Stimulated activated CD4-positive, alpha-beta T cell treated with anti-CD3 and anti-CD28 coated beads, TNF-alpha, amount 100 ng/mL, for 4 hours (primary cell): ENCODE results near the gene ZNF664.

Experiments
- DNase-seq, 3 experiments: peaks; one replicate each; pipeline ENCODE4 v3.0.0-alpha.2; 2020; ENCODE audit warnings: low read depth in 3 of 3

ZNF664 gene

GRCh38 chr12:123990511-123990910 lies 17.5 kb downstream of the ZNF664 start:
- no peak for DNase-seq

GRCh38 chr12:123991372-123991951 lies 18.4 kb downstream of the ZNF664 start:
- DNase-seq, result no peak

GRCh38 chr12:123992118-123992825 lies 19.3 kb downstream of the ZNF664 start:
- DNase-seq, result no peak

DNA sequence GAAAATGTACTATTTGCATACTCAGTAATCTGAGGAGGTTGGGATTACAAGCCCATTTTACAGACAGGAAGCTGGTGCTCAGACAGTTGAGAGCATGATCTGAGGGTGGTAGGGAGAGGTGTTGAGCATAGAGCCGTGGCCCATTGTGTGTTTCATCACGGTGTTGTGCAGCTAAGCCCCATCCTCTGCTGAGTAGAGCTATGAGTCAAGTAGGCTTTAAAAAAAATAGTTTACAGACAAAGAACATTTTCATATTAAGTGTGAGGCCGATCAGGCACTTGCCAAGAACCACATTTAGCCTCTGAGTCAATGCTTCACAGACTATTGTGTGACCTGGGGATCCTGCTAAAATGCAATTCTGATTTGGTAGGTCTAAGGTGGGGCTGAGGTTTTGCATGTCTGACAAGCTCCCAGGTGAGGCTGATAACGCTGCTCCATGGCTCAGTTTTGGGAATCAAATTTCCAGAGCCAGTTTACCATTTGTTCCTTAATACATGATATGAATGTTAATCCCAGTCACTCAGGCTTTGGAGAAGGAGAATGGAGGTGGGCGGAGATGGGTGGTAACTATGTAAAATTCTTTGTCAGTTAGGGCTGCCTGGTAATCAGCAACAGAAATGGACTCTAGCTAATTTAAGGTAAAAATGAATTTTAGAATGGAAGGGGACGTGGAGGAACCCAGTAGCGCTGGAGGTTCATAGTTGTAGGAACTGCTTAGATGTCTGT lies 22.2 kb downstream of the ZNF664 start:
- no peak for DNase-seq

DNA sequence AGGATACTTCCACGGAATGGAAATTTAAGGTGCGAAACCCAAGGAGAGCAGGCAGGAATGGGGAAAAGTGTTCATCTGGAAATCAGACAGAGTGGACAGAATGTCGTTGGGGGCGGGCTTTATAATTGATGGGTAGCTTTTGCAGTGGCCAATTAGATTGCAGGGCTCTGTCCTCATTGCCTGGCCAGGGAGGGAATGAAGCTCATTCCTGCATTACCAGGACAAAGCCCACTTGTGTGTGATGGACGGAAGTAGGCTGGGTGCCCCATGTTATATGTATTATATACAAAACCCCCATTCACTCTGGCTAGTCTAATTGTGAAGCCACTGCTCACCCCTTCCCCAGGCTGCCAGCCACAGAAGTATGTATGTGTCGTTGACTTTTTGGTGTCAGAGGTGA lies 23.6 kb downstream of the ZNF664 start:
- no peak for DNase-seq

GRCh38 chr12:123997033-123997822 lies 24.2 kb downstream of the ZNF664 start:
- no peak for DNase-seq

- no peak for DNase-seq
These were observed 24.9 kb downstream of the ZNF664 start for GRCh38 chr12:123997908-123998307.

DNA sequence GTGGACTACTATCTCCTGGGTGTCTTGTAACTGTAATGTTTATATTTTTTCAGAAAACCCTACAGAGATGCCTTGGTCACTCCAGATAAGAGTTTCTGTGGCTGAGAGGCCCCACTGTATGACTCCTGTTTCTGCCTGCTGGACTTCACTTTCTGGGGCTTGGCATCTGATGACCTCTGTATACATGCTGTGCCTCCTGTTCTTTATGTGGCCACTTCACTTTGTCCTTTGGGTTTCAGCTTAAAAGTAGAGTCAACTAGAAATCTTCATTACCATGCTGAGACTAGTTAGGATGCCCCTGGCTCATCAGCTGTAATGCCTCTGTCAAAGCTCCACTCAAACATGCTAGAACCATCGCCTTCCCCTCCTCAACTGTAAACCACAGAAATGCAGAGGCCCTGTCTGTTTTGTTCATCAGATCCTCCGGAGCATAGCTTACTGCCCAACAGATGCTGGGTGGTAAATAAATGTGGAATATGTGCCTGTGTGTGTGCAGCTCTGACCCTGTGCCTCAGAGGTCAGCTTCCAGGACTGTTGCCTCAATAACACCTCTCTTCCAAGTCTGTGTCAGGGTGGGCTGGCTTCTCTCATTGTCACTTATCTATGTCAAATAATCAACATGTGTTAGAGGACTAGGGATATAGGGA lies 25.5 kb downstream of the ZNF664 start:
- no peak for DNase-seq

GRCh38 chr12:123998991-123999359 lies 26.0 kb downstream of the ZNF664 start:
- DNase-seq, result no peak

DNA sequence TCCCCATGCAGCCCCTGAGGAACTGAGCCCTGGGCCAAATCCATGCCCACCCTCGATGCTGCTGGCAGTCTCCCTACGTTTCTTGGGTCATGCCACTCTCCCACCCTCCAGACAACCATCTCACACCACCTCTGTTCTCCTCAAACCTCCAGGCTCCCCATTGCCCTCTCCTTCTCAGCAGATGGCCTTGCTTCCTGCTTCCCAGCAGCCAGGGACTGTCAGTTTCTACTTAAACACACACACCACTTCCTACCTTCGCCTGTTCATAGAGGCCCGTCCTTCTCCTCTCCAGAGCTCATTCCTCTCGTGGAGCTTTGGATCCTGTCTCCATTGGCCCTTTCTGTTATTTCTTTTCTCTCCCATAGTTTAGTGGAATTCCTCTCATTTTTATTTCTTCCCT lies 27.1 kb downstream of the ZNF664 start:
- no peak for DNase-seq

DNA sequence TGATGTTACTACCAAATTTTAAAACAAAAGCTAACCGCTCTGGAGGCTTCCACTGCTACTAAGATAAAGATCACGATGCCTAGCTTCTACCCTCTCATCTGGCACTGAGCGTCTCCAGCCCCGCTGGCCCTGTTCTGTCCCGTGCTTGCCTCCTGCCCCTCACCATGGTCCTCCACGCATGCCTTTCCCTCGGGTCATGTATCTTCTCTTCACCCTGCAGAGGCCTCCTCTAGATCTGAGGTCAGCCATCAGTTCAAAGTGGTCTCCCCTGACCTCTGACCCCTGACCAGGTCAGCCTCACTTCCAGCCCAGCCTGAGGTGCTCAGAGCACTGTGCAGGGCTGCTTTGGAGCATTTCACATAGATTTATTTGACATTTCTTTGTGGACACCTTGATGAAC lies 28.3 kb downstream of the ZNF664 start:
- DNase-seq, result no peak

- DNase-seq, result no peak
These were observed 29.1 kb downstream of the ZNF664 start for GRCh38 chr12:124002021-124002644.

DNA sequence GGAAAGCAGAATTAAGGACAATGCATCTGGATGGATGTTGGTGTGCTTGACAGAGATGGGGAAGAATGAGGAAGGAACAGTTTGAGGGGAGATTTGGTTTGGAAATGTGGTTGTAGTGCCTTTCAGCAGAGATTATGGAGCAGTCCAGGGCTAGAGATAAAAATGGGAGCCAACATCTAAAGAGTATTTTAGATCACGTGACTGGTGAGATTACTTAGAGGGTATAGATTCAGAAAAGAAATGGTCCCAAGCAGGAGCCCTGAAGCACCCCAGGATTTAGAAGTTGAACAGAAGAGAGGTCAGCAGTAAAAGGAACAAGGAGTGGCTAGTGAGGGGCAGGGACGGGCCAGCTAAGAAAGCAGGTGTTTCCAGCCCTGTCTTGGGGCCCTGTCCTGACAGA lies 29.6 kb downstream of the ZNF664 start:
- no peak for DNase-seq

DNA sequence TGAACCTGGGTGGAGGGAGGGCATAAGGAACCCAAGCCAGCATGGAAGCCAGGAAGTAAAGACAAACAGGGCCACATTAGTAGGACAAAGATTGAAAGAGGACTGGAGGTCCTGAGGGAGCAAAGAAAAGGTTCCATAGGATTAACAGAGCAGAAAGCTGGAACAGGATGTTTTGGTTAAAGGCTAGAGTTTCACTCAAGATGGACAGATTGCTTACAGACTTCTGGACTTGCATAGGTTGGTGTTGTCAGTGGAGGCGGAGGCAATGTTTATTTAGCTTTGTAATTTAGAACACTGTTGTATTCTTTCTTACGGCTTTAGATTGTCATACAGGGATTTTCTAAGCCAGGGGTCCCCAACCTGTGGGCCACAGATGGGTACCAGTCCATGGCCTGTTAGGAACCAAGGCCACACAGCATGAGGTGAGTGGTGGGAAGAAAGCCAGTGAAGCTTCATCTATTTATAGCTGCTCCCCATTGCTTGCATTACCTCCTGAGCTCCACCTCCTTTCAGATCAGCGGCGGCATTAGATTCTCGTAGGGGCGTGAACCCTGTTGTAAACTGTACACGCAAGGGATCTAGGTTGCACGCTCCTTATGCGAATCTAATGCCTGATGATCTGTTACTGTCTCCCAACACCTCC lies 31.3 kb downstream of the ZNF664 start:
- no peak for DNase-seq

DNA sequence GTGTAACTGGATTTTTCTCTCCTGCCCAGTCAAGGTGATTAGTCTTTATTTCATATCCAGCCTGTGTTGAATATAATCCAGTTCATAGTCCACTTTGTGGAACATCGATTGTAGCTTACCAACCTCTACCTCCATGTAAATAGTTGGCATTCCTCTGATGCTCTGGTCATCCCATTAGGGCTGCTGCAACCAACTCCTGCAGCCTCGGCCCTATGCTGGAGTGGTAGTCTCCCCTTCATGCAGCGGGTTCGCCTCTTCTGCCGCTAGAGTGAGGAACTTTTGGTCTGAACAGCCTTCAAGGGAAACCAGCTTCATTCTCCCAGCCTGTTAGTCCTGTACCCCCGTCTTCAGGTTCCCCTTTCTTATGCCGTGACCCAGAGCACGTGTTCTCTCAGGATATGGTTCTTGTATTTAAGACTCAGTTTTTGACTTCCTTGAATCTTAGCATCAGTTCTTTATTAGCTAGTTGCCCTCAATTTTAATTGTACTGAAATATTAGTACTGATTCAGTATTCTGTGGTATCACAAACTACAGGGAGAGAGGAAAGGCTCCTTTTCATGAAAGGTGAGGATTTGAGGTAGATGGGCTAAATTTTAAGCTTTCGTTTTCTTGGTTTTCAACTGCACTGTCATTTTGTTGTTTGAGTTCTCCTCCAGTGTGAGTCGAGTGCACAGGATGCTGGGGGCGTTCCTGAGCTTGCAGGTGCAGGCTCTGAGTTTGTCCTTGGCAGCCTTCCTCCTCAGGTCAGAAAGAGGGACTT lies 33.2 kb downstream of the ZNF664 start:
- DNase-seq, result no peak

DNA sequence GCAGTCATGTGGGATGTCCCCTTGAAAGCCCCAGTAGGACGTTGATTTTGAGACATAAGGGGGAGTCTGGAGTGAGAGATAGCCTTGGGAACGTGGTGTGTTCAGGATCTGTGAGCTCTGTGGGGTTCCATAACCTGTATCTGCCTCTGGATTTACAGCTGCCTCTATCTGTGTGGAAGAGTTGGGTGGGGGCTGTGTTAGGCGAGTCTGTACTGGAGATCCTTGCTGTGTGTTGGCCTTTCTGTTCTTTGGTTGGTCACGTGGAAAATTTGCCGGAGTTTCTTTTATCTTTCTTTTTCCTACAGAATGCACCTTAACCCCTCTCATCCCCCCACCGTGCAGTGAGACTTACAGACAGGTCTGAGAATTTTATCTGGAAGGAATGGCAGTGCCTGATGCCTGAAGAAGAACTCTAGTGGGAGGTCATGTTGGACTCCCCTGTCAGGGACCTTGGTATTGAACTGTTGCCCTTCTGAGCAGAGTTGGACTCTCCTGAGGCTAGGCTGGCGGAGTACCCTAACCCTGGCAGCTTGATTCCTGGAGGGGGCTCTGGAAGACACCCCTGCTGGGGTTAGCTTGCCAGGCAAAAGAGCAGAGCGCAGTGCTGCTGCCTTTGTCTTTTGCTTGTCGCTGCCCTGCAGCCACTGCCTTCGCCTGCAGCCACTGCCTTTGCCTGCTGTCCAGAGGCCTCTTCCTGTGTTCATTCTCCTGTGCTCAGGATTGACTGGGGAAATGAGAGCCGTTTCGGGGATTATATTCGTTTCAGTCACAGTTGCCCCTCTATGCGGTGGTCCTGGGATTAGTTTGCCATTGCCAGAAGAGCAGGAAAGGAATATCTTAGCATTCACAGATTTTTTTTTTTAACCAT lies 34.1 kb downstream of the ZNF664 start:
- no peak for DNase-seq

- no peak for DNase-seq
These were observed 35.0 kb downstream of the ZNF664 start for GRCh38 chr12:124007826-124008570.

GRCh38 chr12:124008595-124008994 lies 35.6 kb downstream of the ZNF664 start:
- DNase-seq, result no peak
